ENCODE results near the gene CHIA.
"Not testable (repeated sequence)": the region's sequence is repeated elsewhere in the genome, so short reads cannot be mapped to it uniquely, and the experiment has no call there.

Gene CHIA

DNA sequence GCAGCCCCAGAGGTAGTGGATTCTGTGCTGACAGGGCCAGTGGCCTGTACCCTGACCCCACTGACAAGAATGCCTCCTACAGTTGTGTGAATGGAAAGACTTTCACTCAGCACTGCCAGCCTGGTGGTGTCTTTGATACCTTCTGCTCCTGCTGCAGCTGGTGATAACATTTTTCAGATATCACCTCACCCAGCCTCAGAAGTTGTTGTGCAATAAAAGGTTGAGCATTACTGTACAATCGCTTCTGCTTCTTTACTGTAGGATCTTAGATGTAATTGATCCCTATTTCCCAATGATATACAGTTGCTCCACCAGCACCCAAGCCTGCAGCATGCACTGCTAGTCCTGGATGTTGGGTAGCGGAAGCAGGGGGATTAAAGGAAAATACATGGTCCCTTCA is 4.8 kb upstream of the CHIA start:
- no peak for DNase-seq (ENCODE audit: low read depth)

DNA sequence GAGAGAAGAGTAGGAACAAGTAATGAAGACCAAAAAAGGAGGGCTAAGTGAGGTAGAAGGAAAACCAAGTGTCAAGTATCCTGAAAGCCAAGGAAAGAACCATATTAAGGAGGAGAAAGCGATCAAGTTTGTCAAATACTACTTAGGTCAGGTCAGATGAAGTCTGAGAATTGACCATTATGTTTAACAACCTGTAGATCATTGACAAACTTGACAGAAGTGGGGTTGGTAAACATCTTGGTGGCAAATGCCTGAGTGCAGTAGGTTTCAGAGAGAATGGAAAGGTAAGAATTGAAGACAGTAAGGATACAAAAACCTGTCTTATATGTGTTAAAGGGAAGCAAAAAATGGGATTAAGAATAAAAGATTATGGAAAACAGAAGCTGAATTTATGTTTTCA is 3.7 kb upstream of the CHIA start:
- DNase-seq (ENCODE audit: low read depth): no peak

DNA sequence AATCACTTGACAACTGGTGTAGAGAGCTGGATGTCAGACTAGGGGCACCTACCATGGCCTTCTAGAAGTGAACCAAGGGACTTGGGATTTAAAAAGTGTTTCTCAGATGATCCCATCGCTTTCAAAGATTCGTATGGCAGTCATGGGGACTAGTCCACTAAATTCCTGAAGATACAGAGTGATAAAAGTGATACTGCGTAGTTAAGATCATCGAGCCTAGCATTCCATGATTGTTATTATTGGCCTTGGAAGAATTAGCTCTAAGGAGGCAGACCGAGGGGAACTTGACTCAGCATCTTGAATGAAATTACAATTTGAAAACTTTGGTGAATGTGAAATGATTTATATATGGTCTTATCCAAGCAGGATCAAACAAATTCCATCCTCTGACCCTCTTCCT is 1.3 kb upstream of the CHIA start:
- no peak for DNase-seq (ENCODE audit: low read depth)

DNA sequence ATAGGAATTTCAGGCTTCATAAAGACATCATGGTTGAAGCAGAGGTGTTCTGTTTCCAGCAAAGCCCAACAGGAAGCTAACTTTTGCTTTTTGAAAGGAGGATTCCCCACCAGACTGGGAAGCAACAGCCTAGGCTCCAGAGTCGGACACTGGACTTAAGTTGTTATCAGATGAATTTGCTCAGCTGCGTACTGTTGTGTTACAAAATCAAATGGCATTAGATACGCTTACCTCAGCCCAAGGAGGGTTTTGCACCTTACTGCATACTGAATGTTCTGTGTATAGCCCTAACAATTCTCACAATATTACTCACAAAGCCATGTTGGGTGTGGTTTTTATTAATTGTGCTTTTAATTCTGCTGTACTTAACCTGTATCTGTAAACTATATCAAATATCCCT is 547 bp upstream of the CHIA start:
- DNase-seq (ENCODE audit: low read depth): no peak

DNA sequence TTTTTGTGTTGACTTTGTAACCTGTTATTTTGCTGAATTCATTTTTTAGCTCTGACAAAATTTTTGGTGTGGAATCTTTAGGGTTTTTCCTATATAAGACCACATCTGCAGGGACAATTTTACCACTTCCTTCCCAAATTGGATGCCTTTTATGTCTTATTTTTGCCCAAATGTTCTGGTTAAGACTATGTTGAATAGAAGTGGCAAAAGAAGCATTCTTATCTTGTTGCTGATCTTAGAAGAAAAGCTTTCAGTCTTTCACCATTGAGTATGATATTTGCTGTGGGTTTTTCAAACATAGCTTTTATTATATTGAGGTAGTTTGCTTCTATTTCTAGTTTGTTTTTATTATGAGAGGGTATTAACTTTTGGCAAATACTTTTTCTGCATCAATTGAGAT is 3.7 kb downstream of the CHIA start:
- DNase-seq (ENCODE audit: low read depth): no peak

DNA sequence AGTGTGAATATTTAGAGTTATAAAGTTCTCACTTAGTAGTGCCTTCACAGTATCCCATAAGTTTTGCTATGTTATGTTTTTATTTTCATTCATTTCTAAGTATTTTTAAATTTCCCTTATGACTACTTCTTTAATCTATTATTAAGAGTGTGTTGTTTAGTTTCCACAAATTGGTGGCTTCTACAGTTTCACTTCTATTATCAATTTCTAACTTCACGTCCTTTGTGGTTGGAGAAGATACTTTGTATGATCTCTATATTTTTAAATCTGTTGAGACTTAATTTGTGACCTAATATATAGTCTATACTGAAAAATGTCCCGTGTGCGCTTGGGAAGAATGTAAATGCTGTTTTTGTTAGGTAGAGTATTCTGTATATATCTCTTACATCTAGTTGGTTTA is 11.7 kb downstream of the CHIA start:
- DNase-seq (ENCODE audit: low read depth): no peak

DNA sequence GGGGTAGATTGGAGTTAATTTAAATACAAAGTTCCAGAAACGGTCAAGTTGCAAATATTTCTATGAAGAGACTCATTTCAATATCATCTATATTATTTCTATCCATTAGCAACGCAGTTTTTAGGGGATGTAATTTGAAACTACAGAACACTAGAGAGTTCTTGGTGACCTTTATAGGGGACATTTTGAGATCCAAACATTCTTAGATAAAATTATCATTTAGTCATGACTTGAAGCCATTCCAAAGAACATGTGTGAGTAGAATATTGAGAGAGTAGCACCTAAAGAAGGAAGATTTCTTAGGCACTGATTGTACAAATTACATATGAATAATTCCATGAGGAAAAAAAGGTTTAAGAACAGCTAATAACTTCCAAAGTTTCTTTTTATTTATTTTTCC is 19.0 kb downstream of the CHIA start:
- no peak for DNase-seq (ENCODE audit: low read depth)

DNA sequence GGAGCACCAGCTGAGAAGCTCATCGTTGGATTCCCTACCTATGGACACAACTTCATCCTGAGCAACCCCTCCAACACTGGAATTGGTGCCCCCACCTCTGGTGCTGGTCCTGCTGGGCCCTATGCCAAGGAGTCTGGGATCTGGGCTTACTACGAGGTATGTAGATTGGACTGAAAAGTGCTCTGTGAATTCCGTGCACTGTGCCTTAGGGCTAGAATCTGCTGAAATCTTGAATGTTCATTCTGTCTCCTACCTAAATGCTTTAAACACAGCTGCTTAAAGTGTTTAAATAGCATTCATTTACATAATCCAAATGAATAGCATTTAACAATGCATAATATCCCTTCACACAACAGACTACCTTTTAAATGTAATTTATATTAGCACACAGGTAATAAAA is 27.9 kb downstream of the CHIA start:
- DNase-seq (ENCODE audit: low read depth): no peak

DNA sequence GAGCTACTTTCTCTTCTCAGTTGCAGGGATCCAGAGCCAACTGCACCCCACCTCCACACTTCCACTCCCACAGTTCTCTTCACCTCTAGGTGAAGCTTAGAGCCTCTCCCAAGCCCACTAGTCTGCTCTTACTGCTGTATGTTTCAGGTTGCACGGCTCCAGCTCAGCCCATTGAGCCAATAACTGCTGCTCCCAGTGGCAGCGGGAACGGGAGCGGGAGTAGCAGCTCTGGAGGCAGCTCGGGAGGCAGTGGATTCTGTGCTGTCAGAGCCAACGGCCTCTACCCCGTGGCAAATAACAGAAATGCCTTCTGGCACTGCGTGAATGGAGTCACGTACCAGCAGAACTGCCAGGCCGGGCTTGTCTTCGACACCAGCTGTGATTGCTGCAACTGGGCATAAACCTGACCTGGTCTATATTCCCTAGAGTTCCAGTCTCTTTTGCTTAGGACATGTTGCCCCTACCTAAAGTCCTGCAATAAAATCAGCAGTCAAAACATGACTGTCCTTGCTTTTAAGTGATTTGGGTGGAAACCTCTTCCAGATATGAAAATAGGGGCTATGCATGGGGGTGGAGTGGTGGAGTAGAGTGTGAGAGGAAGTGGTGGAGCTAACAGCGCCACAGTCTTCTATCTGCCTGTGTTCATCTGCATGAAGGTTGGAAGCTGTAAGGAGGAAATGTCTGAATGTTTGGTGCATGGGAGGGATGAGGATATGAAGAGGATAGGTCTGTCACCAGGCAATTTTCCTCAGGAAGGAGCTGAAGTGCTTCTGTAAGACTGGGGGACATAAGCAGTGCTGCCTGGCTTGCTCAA is 29.6 kb downstream of the CHIA start:
- DNase-seq (ENCODE audit: low read depth): no peak

DNA sequence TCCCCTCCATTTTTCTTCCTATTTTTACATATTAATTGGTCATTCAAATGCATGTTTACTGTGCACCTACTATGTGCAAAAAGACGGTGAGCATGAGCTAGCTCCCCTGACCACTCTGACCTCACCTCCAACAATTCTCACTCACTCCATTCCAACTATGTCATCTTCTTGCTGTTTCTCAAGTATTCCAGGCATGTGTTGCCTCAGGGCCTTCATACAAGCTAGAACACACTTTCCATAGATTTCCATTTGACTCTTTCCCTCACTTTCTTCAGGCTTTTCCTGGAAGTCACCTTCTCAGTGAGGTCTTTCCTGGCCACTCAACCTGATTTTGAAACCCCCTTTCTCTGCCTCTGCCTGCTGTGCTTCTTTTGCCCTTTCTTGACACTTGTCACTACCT is 32.6 kb downstream of the CHIA start:
- no peak for DNase-seq (ENCODE audit: low read depth)

DNA sequence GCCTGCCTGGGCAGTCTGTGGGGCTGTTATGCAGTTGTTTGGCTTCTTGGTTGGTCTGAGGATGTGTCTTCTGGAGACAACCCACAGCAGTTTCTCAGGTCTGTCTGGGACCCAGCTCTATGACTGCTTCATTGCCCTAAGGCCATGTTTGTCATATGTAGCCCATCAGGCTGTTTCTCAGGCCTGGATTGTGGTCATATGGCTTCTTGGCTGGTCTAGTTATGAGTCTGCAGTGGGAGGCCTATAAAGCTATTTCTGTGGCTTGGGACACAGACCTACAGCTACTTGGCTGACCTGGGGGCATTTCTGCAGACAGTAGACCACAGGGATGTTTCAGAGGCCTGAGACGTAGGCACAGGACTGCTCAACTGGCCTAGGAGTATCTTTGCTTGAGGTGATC is 41.5 kb downstream of the CHIA start:
- no peak for DNase-seq (ENCODE audit: low read depth)

DNA sequence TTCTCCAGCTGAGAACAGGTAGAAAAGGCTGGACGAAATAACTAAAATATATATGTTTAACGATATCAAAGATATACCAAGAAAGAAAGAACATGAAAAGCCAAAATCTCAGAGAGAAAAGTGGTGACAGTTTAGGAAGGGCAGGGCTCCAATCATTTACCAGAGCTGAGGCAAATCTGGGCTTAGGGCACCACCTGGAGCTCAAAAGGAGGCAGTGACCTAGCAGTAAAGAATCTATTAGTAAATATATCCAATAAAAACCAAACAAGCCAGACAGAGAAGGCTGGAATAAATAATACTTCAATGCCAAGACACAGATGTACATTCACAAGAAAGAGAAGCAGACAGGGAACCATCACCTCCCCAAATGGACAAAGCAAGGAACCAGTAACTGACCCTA is 43.5 kb downstream of the CHIA start:
- DNase-seq (ENCODE audit: low read depth): peak; percentile 26

DNA sequence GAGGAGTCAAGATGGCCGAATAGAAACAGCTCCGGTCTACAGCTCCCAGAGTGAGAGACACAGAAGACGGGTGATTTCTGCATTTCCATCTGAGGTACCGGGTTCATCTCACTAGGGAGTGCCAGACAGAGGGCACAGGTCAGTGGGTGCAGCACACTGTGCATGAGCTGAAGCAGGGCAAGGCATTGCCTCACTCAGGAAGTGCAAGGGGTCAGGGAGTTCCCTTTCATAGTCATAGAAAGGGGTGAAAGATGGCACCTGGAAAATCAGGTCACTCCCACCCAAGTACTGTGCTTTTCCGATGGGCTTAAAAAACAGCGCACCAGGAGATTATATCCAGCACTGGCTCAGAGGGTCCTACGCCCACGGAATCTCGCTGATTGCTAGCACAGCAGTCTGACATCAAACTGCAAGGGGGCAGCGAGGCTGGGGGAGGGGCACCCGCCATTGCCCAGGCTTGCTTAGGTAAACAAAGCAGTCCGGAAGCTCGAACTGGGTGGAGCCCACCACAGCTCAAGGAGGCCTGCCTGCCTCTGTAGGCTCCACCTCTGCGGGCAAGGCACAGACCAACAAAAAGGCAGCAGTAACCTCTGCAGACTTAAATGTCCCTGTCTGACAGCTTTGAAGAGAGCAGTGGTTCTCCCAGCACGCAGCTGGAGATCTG is 44.7 kb downstream of the CHIA start:
- not testable (repeated sequence) for DNase-seq (ENCODE audit: low read depth)

DNA sequence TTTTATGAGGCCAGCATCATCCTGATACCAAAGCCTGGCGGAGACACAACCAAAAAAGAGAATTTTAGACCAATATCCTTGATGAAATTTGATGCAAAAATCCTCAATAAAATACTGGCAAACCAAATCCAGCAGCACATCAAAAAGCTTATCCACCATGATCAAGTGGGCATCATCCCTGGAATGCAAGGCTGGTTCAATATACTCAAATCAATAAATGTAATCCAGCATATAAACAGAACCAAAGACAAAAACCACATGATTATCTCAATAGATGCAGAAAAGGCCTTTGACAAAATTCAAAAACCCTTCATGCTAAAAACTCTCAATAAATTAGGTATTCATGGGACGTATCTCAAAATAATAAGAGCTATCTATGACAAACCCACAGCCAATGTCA is 48.2 kb downstream of the CHIA start:
- not testable (repeated sequence) for DNase-seq (ENCODE audit: low read depth)

DNA sequence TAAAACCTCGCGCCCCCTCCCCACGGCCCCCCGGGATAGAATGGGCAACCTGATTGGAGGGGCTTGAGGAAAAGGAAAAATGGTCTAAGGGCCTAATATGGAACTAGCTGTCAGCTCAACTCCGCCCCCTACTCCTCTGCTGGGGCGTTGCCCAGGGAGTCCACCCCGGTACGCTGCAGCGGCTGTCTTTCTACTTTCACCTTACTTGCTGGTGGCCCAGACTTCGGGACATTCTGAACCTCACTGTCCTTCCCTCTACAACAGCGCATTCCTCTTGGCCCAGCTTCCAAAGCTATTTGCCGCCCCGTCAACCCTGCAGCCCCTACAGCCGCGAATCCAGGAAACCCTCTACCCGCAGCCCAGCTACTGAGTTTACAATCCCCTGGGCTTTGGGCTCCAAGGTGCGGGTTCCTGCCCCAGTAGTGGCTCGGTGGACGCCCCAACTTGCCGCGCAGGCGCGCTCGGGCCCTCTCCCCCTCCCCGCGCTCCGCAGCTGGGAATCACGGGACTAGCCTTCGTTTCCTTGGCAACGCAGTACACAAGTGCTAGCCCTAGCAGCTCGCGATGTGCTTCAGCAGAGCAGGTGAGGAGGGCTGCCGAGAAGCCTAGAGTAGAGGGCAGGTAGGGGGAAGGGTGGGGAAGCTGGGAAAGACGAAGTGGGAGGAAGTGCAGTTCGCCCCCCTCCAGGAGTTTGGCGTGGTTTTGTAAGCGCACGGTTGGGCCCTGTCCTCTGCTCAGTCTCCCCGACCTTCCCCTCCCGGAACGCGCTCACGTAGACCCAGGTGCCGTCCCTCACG is 55.6 kb downstream of the CHIA start:
- peak; percentile 70 for DNase-seq (ENCODE audit: low read depth)

DNA sequence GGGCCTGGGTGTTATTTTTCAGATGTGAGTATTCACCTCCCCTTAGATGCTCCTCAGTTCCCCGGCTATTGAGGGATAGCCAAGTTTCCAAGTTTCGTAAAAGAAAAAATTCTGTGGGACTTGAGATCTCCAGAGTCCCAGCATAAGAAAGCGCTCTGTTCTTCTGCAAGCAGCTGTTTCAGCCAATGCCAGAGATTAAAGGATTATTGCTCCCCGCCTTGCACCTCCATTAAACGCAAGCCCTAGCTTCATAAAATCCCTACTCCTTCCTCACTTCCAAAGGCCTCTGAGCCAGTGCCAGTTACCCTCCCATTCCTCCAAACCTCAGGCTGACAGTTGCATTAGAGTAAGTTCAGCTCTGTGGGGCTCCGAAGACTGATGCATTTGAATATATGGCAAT is 56.4 kb downstream of the CHIA start:
- no peak for DNase-seq (ENCODE audit: low read depth)

DNA sequence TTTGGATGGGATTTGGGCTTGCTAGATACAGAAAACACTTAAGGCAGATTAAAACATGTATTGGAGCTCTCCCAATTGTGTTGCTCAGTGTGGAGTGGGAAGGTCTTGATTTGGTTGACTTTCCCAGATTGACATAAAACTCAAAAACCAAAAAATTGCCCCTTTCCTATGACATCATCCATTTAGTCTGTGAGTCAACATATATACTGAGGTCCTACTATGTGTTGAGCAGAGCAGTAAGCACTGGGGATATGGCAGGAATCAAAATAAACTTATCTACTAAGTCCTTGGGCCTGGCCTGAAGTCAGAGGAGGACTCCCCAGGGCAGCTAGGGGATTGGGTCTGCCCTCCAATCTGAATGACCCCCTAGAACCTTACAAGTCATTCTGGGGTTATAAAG is 61.0 kb downstream of the CHIA start:
- no peak for DNase-seq (ENCODE audit: low read depth)

DNA sequence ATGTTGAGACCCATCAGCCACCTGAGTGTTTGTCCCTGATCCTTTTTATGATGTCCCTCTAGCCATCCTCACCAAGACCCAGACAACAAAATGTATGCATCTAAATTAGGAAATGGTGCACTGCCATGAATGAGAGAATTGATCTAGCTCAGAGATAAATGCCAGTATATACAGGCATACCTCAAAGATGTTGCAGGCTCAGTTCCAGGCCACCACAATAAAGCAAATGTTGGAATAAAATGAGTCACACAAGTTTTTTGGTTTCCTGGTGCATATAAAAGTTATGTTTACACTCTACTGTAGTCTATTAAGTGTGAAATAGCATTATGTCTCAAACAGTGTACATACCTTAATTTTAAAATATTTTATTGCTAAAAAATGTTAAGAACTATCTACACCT is 63.9 kb downstream of the CHIA start:
- no peak for DNase-seq (ENCODE audit: low read depth)

DNA sequence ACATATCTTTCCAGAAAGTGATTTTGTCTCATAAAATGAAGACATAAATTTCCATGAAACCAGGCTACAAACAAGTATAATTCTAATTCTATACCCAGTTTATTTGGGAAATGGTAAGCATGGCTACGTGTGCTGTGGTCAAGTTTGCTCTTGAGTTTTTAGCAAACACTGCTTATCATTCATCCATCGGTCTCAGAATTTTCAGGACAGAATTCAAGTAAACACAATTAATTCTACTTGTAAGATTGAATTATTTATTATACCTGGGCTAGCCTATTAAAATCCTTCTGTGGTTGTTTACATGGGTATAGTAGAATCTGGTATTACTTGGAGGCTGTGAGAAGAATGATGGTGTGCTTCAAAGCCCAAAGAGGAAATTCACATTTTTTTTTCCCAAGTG is 68.3 kb downstream of the CHIA start:
- DNase-seq (ENCODE audit: low read depth): no peak

DNA sequence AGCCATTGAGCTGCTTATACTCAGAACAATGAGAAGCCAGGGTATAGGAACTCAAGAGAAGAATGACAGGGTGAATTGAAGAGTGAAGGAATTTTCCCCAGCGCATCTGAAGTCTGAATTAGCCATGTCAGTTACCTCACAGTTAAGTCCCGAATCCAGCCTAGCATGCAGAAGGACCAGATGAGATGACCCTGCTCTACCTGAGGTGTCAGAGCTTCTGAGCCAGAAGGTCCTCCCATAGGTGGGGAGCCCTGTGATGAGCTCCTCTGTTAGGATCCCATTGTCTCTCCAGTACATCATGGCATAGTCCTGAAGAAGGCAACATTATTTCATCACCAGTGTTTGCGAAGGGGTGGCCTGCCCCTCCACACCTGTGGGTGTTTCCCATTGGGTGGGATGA is 68.7 kb downstream of the CHIA start:
- DNase-seq (ENCODE audit: low read depth): no peak

DNA sequence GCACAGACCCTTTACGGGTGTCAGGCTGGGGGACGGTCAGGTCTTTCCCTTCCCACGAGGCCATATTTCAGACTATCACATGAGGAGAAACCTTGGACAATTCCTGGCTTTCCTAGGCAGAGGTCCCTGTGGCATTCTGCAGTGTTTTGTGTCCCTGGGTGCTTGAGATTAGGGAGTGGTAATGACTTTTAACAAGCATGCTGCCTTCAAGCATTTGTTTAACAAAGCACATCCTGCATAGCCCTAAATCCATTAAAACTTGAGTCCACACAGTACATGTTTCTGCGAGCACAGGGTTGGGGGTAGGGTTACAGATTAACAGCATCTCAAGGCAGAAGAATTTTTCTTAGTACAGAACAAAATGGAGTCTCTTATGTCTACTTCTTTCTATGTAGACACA is 69.6 kb downstream of the CHIA start:
- DNase-seq (ENCODE audit: low read depth): not testable (repeated sequence)

DNA sequence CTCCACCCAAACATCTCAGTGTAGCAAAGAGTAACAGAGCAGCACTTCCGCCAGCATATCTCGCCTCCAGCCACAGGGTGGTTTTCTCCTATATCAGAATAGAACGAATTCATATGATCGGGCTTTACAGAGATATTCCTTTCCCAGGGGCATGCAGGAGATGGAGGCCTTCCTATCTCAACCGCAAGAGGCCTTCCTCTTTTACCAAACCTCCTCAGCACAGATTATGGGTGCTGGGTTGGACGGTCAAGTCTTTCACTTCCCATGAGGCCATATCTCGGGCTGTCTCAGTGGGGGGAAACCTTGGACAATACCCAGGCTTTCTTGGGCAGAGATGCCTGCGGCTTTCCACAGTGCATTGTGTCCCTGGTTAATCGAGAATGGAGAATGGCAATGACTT is 71.1 kb downstream of the CHIA start:
- no peak for DNase-seq (ENCODE audit: low read depth)

DNA sequence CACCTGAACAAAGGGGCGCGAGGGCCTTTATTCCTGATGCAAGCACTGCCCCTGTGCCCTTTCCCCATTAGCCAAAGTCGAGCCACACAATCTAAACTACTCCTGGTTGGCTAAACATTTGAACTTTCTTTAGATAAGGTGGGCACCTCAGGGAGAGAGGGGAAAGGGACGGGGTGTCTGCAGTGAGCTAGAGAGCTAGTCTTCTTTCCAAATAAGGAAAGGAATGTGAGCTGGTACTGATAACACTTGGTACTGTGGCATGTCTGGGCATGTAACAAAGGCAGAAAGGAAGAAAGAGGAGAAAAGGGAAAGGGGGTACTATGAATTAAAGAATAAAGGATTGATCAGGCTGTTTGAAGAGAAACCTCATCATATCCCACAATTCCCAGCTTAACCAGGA is 74.0 kb downstream of the CHIA start:
- no peak for DNase-seq (ENCODE audit: low read depth)
